RWPE1 (cell line): ENCODE results near the gene ZFYVE28.

Experiments
- CTCF ChIA-PET: fragments of 350-600 bp; sonication (Branson Sonifier 250); formaldehyde crosslinking; extraction: SDS; loops from one replicate; lab custom pipeline; 2021; lab: Yijun Ruan, JAX
- POLR2A ChIA-PET: fragments of 400-600 bp; formaldehyde crosslinking; extraction: SDS; loops from one replicate; lab custom pipeline; 2020; ENCODE audit warnings: antibody characterized with exemption; ENCODE audit not compliant: low non-redundant PET; lab: Yijun Ruan, JAX
- DNase-seq: peaks from one replicate; pipeline ENCODE4 v3.0.0; 2012; ENCODE audit warnings: low spot score
- H3K27ac ChIP-seq: fragments of 450-650 bp; 2 replicates; pipeline ENCODE4 v1.5.1; 2017
- TF ChIP-seq, protein P1 (sequence below): fragments of 450-650 bp; conservative IDR thresholded peaks from 2 replicates; pipeline ENCODE4 v1.5.1; 2017; ENCODE audit warnings: low read depth, mild to moderate bottlenecking

Gene ZFYVE28

DNA sequence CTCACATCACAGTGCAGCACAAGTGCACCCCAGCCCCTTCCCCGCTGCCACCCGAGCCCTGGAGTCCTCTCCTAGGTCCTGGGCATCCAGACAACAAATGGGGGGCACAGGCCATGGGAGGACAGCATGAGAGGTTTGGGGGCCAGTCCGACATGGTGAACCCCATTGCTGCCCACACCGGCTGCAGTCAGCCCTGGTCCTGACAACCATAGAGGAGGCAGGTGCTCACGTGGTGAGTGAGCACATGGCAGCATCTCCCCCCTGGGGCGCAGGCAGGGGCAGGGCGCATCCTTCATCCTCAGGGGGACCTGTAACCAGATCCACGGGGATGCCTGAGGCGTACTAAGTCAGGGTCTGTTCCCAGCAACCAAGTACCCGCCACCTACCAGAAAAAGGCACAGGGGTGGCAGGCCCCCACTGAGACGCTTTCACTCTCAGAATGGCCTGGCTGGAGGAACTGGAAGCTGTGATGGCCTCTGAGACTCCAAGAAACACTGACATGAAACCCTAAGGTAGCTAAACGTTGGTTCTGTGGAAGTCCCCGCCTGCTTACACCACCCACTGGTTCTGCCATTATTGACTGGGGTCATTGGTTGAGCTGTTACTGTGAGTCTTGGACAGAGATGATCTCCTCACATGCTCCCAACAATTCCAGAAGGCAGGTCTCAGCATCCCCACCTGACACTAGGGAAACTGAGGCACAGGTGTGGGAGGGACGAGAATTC, 6.5 kb downstream of the ZFYVE28 start:
- POLR2A ChIA-PET: no interaction called here
- TF ChIP-seq, protein P1, sequence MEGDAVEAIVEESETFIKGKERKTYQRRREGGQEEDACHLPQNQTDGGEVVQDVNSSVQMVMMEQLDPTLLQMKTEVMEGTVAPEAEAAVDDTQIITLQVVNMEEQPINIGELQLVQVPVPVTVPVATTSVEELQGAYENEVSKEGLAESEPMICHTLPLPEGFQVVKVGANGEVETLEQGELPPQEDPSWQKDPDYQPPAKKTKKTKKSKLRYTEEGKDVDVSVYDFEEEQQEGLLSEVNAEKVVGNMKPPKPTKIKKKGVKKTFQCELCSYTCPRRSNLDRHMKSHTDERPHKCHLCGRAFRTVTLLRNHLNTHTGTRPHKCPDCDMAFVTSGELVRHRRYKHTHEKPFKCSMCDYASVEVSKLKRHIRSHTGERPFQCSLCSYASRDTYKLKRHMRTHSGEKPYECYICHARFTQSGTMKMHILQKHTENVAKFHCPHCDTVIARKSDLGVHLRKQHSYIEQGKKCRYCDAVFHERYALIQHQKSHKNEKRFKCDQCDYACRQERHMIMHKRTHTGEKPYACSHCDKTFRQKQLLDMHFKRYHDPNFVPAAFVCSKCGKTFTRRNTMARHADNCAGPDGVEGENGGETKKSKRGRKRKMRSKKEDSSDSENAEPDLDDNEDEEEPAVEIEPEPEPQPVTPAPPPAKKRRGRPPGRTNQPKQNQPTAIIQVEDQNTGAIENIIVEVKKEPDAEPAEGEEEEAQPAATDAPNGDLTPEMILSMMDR: no peak
- peak overlapping the region; percentile 90 for H3K27ac ChIP-seq
- DNase-seq: no peak
- CTCF ChIA-PET: interaction anchor here (0.6 kb wide), 1 partner anchor 21 kb away, joined by 4 read pairs; no protein-coding TSS in a partner anchor

DNA sequence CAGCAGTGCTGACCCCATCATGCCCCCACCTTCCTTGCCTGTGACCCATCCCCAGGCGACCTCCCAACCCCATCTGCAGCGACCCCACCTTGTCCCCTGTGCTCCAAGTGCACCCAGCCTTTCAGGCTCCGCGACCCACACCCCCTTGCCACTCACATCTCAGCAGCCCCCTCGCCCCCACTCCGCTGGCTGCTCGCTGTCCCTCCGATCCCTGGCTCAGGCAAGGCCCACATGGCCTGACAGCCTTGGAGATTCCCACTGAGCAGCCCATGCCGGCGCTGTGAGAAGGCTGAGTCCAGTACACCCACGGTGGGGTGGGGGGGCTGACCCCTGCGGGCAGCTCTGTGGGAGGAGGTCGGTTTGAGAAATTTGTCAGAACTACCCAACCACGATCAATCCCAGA, 9.1 kb downstream of the ZFYVE28 start:
- H3K27ac ChIP-seq: peak overlapping the region; percentile 10; the same call in 1 of the 2 replicates
- CTCF ChIA-PET: no interaction called here
- POLR2A ChIA-PET: no interaction called here
- TF ChIP-seq, protein P1: no peak
- no peak for DNase-seq

DNA sequence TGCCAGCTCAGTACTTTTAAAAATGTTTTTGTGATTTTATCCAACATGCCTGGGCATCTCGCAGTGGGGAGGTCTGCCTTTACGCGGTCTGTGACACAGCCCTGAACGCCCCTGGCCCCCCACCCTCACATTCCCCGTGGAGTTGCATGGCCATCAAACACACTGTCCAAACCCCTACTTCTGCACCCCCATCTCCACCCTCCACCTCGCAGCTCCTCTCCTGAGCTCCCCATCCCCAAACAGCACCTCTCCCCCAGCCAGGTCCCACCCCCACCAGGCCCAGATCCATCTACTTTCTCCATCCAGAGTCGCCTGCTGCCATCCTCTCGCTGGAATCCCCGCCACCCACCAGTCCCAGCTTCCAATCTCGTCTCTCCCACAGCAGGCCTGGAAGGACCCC, 9.5 kb downstream of the ZFYVE28 start:
- ChIA-PET CTCF (no interaction called here), POLR2A (no interaction called here)
- TF ChIP-seq, protein P1: no peak
- peak overlapping the region; percentile 10; the same call in 1 of the 2 replicates for H3K27ac ChIP-seq
- DNase-seq: no peak

GRCh38 chr4:2408401-2408958, 10.0 kb downstream of the ZFYVE28 start:
- ChIA-PET POLR2A (no interaction called here), CTCF (no interaction called here)
- TF ChIP-seq, protein P1: no peak
- peak; percentile 29 for DNase-seq
- H3K27ac ChIP-seq: peak overlapping the region; percentile 10; the same call in 1 of the 2 replicates

GRCh38 chr4:2407991-2408342, 10.5 kb downstream of the ZFYVE28 start:
- no peak overlapping the region for H3K27ac ChIP-seq
- no peak for DNase-seq
- CTCF ChIA-PET: no interaction called here
- TF ChIP-seq, protein P1: no peak
- POLR2A ChIA-PET: no interaction called here

GRCh38 chr4:2406920-2407319, 11.5 kb downstream of the ZFYVE28 start:
- POLR2A ChIA-PET: no interaction called here
- TF ChIP-seq, protein P1: no peak
- CTCF ChIA-PET: no interaction called here
- DNase-seq: no peak
- no peak overlapping the region for H3K27ac ChIP-seq
